ENCODE data around the gene EEF1A2.

Gene EEF1A2

DNA sequence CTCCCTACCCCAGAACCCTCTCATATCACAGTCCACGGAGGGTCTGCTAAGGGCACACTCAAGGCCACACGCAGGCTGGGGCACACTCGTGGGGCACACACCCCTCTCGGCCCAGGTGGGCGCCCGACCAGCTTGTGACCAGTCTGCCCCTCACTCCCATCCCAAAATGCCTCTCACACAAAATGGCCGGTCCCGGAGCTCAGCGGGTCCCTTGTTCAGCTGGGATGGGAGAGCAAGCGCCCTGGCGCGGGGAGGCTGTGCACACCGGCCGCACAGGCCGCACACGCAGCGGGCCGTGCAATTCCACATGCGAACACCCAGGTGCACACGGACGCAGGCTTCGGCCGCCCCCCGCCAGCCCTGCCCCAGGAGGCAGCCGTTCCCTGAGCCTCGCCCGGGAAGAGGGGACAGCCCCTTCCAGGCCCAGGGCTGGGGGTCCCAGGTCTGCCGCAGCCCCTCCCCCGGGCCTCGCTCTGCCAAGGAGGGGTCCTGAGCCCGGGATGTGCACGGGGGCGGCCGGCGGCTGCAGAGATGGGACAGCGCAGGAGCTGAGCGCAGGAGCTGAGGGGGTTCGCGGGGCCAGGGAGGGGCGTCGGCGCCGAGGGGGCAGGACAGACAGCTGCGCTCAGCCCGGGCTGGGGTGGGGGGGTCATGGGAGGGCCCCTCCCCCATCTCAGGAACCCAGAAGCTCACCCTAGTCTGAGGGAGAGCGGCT lies 27.7 kb downstream of the EEF1A2 start:
- no peak for TF ChIP-seq TAF1 (IDR thresholded peaks at IDR 0.05; ENCODE audit: borderline replicate concordance, insufficient read depth, low read length)
- TF ChIP-seq SIN3A (IDR thresholded peaks at IDR 0.05; ENCODE audit: borderline replicate concordance, insufficient read depth, low read length), result no peak
- no peak for TF ChIP-seq POLR2AphosphoS5 (IDR thresholded peaks at IDR 0.05; ENCODE audit: low read depth, low read length)
- TF ChIP-seq FOXP2 (optimal IDR thresholded peaks at IDR 0.05; ENCODE audit: borderline replicate concordance, extremely low read depth, extremely low read length, insufficient read depth), result no peak
- TF ChIP-seq, protein P1, sequence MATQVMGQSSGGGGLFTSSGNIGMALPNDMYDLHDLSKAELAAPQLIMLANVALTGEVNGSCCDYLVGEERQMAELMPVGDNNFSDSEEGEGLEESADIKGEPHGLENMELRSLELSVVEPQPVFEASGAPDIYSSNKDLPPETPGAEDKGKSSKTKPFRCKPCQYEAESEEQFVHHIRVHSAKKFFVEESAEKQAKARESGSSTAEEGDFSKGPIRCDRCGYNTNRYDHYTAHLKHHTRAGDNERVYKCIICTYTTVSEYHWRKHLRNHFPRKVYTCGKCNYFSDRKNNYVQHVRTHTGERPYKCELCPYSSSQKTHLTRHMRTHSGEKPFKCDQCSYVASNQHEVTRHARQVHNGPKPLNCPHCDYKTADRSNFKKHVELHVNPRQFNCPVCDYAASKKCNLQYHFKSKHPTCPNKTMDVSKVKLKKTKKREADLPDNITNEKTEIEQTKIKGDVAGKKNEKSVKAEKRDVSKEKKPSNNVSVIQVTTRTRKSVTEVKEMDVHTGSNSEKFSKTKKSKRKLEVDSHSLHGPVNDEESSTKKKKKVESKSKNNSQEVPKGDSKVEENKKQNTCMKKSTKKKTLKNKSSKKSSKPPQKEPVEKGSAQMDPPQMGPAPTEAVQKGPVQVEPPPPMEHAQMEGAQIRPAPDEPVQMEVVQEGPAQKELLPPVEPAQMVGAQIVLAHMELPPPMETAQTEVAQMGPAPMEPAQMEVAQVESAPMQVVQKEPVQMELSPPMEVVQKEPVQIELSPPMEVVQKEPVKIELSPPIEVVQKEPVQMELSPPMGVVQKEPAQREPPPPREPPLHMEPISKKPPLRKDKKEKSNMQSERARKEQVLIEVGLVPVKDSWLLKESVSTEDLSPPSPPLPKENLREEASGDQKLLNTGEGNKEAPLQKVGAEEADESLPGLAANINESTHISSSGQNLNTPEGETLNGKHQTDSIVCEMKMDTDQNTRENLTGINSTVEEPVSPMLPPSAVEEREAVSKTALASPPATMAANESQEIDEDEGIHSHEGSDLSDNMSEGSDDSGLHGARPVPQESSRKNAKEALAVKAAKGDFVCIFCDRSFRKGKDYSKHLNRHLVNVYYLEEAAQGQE (IDR thresholded peaks at IDR 0.05; ENCODE audit: insufficient read depth in 1 of 2, low read depth in 2 of 2, low read length in 2 of 2), result no peak

- TF ChIP-seq, protein P1 (IDR thresholded peaks at IDR 0.05; ENCODE audit: insufficient read depth in 1 of 2, low read depth in 2 of 2, low read length in 2 of 2), result no peak
- TF ChIP-seq POLR2AphosphoS5 (IDR thresholded peaks at IDR 0.05; ENCODE audit: low read depth, low read length) (no peak), FOXP2 (optimal IDR thresholded peaks at IDR 0.05; ENCODE audit: borderline replicate concordance, extremely low read depth, extremely low read length, insufficient read depth) (no peak), TAF1 (IDR thresholded peaks at IDR 0.05; ENCODE audit: borderline replicate concordance, insufficient read depth, low read length) (no peak), SIN3A (IDR thresholded peaks at IDR 0.05; ENCODE audit: borderline replicate concordance, insufficient read depth, low read length) (no peak)
Observed at GRCh38 chr20:63470410-63470809, 28.5 kb downstream of the EEF1A2 start.

GRCh38 chr20:63469713-63470101 lies 29.2 kb downstream of the EEF1A2 start:
- no peak for TF ChIP-seq FOXP2 (optimal IDR thresholded peaks at IDR 0.05; ENCODE audit: borderline replicate concordance, extremely low read depth, extremely low read length, insufficient read depth)
- no peak for TF ChIP-seq SIN3A (IDR thresholded peaks at IDR 0.05; ENCODE audit: borderline replicate concordance, insufficient read depth, low read length)
- TF ChIP-seq, protein P1 (IDR thresholded peaks at IDR 0.05; ENCODE audit: insufficient read depth in 1 of 2, low read depth in 2 of 2, low read length in 2 of 2), result no peak
- TF ChIP-seq POLR2AphosphoS5 (IDR thresholded peaks at IDR 0.05; ENCODE audit: low read depth, low read length), result no peak
- no peak for TF ChIP-seq TAF1 (IDR thresholded peaks at IDR 0.05; ENCODE audit: borderline replicate concordance, insufficient read depth, low read length)

DNA sequence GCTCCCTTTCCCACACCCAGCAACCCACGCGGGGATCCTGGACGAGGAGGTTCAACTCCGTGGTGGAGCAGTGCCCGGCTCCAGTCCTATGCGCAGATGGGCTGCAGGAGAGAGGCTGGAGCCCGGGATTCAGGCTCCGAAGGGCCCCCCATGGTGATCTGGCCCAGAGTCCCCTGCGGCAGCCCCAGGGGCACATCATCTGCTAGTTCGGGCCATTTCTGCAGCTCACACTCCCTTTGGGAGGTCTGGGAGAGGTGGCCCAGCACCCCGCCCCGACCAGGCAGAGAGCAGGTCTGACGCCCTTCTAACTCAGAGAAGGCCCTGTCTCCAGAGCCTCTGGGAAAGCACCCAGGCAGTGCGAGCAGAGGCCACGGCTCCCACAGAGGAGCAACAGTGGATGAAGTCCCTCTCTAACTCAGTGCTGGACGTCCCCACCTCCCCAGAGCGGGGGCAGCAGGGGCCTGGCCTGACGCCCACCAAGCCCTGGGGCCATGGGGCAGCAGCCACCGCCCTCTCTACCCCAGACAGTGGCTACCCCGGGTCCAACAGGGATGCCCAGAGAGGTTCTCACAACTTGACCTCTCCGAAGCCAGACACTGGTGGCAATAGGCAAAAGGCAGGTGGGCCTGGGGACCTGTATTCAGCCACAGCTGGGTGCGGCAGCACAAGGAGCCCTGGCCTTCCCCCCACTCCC lies 29.7 kb downstream of the EEF1A2 start:
- TF ChIP-seq SIN3A (IDR thresholded peaks at IDR 0.05; ENCODE audit: borderline replicate concordance, insufficient read depth, low read length) (no peak), FOXP2 (optimal IDR thresholded peaks at IDR 0.05; ENCODE audit: borderline replicate concordance, extremely low read depth, extremely low read length, insufficient read depth) (no peak), POLR2AphosphoS5 (IDR thresholded peaks at IDR 0.05; ENCODE audit: low read depth, low read length) (no peak), TAF1 (IDR thresholded peaks at IDR 0.05; ENCODE audit: borderline replicate concordance, insufficient read depth, low read length) (no peak)
- TF ChIP-seq, protein P1 (IDR thresholded peaks at IDR 0.05; ENCODE audit: insufficient read depth in 1 of 2, low read depth in 2 of 2, low read length in 2 of 2), result no peak
